HG03521 (cell line): ENCODE results near the gene TMTC3.

Experiments used
- ATAC-seq: cut with Tn5 transposase; IDR thresholded peaks from one replicate; pipeline ENCODE4 v1.9.1; 2021; ENCODE audit warnings: mild to moderate bottlenecking, moderate library complexity; ENCODE audit not compliant: unreplicated experiment

The TMTC3 gene

GRCh38 chr12:88223519-88223918, 81.4 kb downstream of the TMTC3 start:
- no peak for ATAC-seq

GRCh38 chr12:88225776-88226175, 83.7 kb downstream of the TMTC3 start:
- ATAC-seq = no peak

DNA sequence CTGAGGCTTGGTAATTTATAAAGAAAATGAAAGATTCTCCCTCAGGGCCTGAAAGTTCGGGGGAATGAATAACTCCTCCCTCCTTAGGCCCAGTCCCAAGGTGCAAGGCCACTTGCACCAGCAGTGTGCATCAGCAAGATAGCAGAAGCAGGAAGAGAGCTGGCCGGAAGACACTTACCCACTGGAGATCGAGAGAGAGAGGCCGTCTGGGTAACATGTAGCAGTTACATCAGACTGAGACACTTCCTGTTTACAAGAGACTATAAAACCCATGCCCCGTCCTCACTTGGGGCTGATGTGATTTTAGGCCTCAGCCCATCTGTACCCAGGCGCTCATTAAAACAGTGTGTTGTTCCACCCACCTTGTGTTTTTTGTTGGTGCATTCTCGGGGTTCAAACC, 85.2 kb downstream of the TMTC3 start:
- no peak for ATAC-seq

- no peak for ATAC-seq
Measured at GRCh38 chr12:88227871-88228270, 85.8 kb downstream of the TMTC3 start.

- no peak for ATAC-seq
Measured at GRCh38 chr12:88228720-88229119, 86.6 kb downstream of the TMTC3 start.

DNA sequence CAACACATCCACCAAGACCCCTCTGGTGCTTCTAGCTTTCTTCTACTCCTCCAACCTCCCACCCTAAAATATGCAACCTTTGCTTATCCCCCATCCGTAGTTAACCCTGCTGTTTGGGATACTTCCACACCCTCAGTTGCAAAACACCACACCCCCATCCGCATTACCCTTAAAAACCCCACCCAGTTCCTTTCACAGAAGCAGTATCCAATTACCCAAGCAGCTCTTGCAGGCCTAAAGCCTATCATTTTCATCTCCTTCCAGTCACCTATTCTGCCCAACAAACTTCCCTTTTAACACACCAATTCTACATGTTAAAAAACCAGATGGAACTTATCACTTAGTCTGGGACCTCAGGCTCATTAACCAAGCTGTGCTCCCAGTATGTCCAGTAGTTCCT, 88.2 kb downstream of the TMTC3 start:
- no peak for ATAC-seq

DNA sequence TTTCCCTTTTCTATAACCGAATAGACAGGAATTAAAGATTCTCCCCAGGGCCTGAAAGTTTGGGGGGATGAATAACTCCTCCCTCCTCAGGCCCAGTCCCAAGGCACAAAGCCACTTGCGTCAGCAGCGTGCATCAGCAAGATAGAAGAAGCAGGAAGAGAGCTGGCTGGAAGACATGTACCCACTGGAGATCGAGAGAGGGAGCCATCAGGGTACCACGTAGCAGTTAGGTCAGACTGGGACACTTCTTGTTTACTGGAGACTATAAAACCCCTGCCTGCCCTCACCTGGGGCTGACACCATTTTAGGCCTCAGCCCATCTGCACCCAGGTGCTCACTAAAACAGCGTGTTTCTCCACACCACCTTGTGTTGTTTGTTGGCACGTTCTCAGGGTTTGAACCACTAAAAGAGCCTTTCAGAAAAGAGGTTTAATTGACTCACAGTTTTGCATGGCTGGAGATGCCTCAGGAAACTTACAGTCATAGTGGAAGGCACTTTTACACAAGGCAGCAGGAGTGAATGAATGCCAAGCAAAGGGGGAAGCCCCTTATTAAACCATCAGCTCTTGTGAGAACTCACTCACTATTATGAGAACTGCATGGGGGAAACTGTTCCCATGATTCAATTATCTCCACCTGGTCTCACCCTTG, 93.2 kb downstream of the TMTC3 start:
- no peak for ATAC-seq

DNA sequence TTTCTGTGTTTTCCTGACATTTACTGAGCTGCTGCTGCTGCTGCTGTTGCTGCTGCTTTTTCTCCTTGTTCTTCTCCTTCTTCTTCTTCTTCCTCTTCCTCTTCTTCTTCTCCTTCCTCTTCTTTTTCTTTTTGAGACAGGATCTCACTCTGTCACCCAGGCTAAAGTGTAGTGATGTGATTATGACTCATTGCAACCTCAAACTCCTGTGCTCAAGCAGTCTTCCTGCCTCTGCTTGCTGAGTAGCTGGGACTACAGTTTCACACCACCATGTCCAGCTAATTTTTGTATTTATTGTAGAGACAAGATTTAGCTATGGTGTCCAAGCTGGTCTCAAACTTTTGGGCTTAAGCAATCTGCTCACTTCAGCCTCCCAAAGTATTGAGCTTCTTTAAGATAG, 95.8 kb downstream of the TMTC3 start:
- ATAC-seq = no peak

GRCh38 chr12:88238406-88238805, 96.3 kb downstream of the TMTC3 start:
- no peak for ATAC-seq

- ATAC-seq = no peak
Measured at GRCh38 chr12:88241862-88242570, 99.9 kb downstream of the TMTC3 start.

- ATAC-seq = no peak
Measured at GRCh38 chr12:88242571-88242925, 100.4 kb downstream of the TMTC3 start.

GRCh38 chr12:88242939-88243338, 100.8 kb downstream of the TMTC3 start:
- no peak for ATAC-seq

- no peak for ATAC-seq
Measured at GRCh38 chr12:88243982-88244381, 101.9 kb downstream of the TMTC3 start.

GRCh38 chr12:88245905-88246304, 103.8 kb downstream of the TMTC3 start:
- no peak for ATAC-seq

DNA sequence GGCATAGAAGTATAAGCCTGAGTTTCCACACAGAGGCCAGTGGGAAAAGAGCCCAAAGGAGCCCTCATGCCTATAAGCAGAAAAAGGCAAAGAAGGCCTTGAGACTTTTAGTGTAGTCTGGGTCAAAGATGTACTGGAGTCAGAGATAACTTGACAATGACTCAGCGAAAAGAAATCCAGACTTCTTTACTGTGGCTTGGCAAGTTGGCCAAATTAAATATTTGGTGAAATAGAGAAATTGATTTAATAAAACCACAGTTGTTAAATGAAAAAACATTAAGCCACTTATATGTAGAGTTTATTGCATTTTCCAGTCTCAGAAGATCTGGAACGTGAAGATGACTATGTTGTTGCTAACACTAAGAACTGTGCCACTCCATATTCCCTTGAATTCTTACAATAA, 105.1 kb downstream of the TMTC3 start:
- no peak for ATAC-seq

GRCh38 chr12:88248606-88249005, 106.5 kb downstream of the TMTC3 start:
- ATAC-seq = no peak
